HEK293T (cell line): Measurements from ENCODE around the gene ANKRD66.

ENCODE experiments used
- ARNT ChIP-seq: fragments of 450-650 bp; IDR thresholded peaks from 2 replicates; pipeline ENCODE4 v1.6.1; 2017; ENCODE audit warnings: mild to moderate bottlenecking
- BHLHE40 ChIP-seq: fragments of 450-650 bp; IDR thresholded peaks from 2 replicates; pipeline ENCODE4 v1.6.1; 2016; ENCODE audit warnings: mild to moderate bottlenecking, moderate library complexity, borderline replicate concordance
- ELF4 ChIP-seq: fragments of 450-650 bp; IDR thresholded peaks from 2 replicates; pipeline ENCODE4 v1.6.1; 2017; ENCODE audit warnings: antibody characterized with exemption
- FOXA1 ChIP-seq: fragments of 450-650 bp; IDR thresholded peaks from 2 replicates; pipeline ENCODE4 v1.6.1; 2016; ENCODE audit warnings: mild to moderate bottlenecking
- FOXK2 ChIP-seq: fragments of 450-650 bp; IDR thresholded peaks from 2 replicates; pipeline ENCODE4 v1.6.1; 2016; ENCODE audit warnings: mild to moderate bottlenecking
- FOXM1 ChIP-seq: fragments of 450-650 bp; IDR thresholded peaks from 2 replicates; pipeline ENCODE4 v1.6.1; 2017; ENCODE audit warnings: mild to moderate bottlenecking, borderline replicate concordance
- HDGF ChIP-seq: fragments of 450-650 bp; IDR thresholded peaks from 2 replicates; pipeline ENCODE4 v1.6.1; 2017; ENCODE audit warnings: antibody characterized with exemption, borderline replicate concordance
- NFRKB ChIP-seq: fragments of 450-650 bp; IDR thresholded peaks from 2 replicates; pipeline ENCODE4 v1.6.1; 2016; ENCODE audit warnings: mild to moderate bottlenecking, moderate library complexity
- SP1 ChIP-seq: fragments of 450-650 bp; IDR thresholded peaks from 2 replicates; pipeline ENCODE4 v1.6.1; 2017
- SUZ12 ChIP-seq: fragments of 450-650 bp; IDR thresholded peaks from 2 replicates; pipeline ENCODE4 v1.6.1; 2016; ENCODE audit warnings: mild to moderate bottlenecking
- TARDBP ChIP-seq: fragments of 450-650 bp; IDR thresholded peaks from 2 replicates; pipeline ENCODE4 v1.6.1; 2016
- ZNF384 ChIP-seq: fragments of 450-650 bp; IDR thresholded peaks from 2 replicates; pipeline ENCODE4 v1.6.1; 2016
- TF ChIP-seq, protein P1 (sequence below): fragments of 450-650 bp; IDR thresholded peaks from 2 replicates; pipeline ENCODE4 v1.6.1; 2016

DNA sequence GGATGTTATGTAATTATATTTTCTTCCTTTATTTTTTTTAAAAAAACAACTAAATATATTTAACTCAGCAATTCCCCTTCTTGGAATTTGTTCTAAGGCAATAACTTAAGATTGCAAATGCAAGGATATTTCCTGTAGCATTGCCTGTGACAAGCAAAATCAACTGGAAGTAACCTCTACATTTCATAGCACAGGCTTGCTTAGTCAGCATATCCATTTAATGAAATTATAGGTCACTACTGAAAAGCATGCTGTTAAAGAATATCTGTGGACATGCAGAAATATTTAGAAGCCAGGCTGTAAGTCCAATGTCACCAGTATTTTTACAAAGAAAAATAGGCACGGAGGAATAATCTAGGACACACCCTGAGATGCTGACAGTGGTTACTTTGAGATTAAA lies 37.8 kb downstream of the ANKRD66 start:
- TF ChIP-seq BHLHE40 (no peak), FOXM1 (no peak), NFRKB (no peak), ARNT (no peak), FOXA1 (no peak), ZNF384 (no peak), TARDBP (no peak), FOXK2 (no peak), SP1 (no peak), ELF4 (no peak), SUZ12 (no peak), HDGF (no peak)
- TF ChIP-seq, protein P1, sequence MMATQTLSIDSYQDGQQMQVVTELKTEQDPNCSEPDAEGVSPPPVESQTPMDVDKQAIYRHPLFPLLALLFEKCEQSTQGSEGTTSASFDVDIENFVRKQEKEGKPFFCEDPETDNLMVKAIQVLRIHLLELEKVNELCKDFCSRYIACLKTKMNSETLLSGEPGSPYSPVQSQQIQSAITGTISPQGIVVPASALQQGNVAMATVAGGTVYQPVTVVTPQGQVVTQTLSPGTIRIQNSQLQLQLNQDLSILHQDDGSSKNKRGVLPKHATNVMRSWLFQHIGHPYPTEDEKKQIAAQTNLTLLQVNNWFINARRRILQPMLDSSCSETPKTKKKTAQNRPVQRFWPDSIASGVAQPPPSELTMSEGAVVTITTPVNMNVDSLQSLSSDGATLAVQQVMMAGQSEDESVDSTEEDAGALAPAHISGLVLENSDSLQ = no peak
